Nucleus accumbens (tissue), 56 donors: ENCODE results near the gene AQP5.
"Not testable (repeated sequence)": the region's sequence is repeated elsewhere in the genome, so short reads cannot be mapped to it uniquely, and the experiment has no call there.

ENCODE experiments used
- DNase-seq, 56 donors: peaks; one replicate each; lab custom pipeline; 2025; lab: John Stamatoyannopoulos, UW

The AQP5 gene

DNA sequence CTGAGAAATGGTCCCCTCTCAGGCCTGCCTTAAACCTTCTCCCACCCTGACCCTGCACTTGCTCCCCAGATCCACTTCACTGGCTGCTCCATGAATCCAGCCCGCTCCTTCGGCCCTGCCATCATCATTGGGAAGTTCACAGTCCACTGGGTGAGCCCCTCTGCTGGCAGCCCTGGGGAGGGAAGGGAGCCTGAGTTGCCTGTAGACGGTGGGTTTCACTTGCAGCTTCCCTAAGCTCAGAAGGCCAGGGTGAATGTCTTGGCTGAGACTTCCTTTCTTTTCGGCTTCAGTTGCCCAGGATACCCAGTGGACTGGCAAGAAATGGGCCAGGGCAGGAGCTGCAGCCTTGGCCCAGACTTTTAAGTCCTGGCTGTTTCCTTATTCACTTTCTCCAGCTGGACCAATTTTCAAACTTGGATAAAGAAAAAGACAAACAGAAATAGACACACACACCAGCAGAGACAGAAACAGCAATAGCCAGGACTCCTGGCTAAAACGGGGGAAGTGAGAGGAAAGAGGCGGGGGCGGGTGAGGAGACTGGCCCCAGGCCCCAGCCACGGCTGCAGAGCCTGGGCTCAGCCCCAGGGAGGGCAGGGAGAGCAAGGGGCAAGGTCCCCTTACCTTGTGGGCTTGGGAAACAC lies 13.1 kb downstream of the AQP5 start:
- DNase-seq, result peak in 29 of 56 donors; percentile 16 to 73 (median 53)

DNA sequence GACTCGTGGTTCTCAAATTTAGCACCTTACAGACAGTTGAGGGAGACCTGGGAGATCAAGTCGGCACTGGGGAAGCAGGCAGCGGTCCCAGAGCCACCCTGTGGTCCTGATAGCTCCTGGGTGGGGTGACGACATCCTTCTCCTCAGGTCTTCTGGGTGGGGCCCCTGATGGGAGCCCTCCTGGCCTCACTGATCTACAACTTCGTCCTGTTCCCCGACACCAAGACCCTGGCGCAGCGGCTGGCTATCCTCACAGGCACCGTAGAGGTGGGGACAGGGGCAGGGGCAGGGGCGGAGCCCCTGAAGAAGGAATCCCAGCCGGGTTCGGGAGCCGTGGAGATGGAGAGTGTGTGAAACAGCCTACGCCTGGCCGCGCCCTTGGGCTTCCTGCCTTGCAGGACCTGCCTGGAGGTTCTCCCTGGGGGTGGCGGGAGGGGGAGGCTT lies 13.7 kb downstream of the AQP5 start:
- DNase-seq, result no peak

DNA sequence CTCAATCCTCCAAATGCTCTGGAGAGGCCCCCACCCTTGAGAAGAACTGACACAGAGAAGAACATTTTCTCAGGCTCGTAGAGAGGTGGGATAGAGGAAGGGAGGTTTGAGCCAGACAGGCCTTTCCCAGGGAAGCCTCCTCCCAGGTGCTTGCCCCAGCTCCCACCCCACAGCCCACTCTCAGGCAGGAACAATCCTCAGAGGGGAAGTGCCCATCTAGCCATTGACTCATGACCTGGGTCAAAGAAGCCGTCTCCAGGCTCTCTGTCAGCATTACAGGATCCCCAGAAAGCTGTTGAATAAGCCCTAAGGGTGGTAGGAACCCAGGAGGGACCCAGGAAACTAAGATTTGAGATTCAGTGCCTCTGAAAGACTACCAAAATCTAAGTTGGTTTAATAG lies 14.9 kb downstream of the AQP5 start:
- DNase-seq, result no peak

DNA sequence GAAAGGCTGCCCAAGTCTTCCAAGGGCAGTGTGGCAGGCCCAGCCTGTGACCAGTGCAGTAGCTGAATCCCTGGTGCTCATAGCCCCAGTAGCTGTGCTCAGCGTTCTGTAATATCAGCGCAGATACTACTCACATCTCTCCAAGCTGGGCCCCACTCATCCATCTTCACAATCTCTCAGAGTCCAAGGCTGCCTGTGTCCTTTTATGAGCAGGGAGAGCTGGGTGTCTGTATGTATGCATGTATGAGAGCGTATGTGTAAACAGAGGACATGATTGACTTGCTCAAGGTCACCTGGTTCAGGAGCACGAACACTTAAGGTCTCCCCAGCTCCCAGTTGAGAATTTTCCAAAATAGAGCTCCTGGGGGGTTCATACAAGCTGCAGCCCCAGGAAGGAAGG lies 16.5 kb downstream of the AQP5 start:
- DNase-seq, result no peak

DNA sequence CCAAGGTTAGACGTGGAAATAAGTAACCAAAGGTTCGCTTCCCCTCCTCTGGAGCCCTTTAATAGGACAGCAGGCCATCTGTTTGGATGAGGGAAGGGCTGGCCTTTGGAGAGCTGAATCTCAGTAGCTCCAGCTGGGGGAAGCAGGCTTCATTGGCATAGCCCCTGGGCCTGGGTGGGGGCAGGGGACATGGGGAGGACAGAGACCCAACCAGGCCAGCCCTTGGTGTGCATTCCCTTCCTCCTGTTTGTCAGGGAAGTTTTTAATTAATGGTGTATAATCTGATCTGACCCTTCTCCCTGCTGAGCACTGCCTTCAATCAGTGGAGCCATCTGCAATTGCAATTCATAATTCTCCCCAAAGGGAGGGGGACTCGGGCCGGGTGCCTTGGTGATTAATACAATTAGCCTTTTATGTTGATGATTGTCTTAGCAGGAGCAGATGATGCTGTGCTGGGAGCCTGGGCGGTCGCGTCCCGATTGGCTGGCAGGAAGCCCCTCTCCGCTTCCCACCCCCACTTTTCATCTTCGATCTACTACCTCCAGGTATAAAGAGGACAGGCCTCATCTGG lies 17.4 kb downstream of the AQP5 start:
- peak in 47 of 56 donors; percentile 27 to 82 (median 68) for DNase-seq

DNA sequence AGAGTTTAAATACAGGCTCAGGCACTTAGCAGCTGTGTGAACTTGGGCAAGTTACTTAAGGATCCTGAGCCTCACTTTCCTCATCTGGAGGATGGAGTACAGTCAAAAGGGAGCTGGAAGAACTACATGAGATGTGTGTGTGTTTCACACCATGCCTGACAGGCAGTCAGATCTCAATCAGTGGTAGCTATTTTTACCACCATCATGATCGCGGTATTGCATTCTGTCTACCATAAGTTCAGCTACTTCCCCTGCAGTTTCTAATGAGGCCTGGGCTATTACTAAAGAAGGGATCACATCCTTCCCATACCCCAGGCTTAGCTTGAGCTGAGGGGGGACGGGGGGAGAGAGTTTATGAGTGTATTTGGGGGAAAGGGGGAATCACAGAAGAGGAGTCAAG lies 18.1 kb downstream of the AQP5 start:
- no peak for DNase-seq

DNA sequence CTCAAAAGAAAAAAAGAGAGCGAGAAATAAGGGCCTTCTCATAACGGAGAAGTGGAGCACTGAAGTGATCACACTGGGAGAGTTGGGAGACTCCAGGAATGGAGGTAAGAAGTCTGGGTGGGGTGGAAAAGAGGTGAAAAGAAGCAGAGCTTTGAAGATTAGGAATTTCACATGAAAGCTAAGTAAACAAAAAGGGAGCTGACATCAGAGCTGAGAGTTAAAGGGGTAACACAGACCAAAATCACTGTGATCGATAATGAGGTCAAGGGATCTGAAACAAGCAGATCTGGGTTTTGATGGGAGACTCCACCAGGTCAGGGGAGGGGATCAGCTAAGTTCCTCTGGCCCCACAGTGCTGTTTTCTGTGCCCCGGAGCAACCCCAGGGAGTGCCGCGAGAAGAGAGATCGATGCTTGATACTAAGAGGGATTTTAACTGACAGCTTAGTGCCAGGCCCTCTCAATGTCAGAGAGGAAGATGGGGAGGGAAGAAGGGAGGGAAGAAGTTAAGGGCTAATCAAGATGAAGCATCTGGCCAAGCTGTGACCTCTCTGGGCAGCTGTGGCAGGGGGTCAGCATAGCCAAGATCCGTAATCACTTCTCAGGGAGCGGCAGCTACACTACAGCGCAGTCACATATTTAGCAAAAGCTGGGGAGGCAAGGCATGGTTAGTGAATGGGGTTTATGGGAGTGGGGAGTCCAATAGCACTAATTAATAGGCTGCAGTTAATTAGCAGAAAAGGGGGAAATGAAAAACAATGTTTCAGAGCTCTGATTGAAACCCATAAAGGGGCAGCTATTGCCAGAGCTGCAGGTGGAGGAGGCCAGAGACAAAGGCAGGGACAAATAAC lies 19.1 kb downstream of the AQP5 start:
- DNase-seq, result no peak

DNA sequence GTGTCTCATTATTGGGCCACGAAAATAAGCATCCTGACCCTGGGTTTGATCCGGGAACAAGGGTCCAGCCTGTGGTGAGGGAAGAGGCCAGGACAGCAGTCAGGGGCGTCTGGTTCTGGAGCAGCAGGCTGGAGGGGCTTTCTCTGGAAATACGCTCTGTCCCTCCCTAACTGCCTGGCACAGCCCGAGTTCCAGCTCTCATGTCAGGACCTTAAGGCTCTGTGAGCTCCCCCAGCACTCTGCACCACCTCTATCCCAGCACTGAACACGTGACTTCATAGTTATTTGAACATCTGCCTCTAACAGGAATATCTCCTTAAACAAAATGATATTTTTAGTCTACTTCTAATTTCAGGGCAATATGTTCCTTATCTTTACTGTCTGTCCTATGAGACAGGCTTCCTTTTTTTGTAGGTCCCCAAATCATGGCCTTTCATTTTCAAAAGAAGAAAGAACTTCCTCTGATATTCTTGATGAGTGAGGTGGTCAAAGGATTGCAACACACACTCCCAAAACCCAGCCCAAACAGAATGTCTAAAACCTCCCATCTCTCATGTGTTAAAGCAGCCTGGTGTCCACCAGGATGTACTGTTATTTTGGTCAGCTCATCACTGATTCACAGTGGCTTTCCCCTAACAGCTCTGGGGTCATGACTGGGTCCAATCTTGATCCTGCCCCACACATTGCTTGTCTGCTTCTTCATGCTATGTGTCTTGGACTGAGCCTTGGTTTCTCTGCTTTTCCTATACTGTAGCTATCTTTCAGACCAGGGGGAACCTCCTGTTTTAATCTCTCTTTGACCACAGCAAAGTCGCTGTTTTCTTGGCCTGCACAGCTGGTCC lies 20.8 kb downstream of the AQP5 start:
- DNase-seq, result no peak

DNA sequence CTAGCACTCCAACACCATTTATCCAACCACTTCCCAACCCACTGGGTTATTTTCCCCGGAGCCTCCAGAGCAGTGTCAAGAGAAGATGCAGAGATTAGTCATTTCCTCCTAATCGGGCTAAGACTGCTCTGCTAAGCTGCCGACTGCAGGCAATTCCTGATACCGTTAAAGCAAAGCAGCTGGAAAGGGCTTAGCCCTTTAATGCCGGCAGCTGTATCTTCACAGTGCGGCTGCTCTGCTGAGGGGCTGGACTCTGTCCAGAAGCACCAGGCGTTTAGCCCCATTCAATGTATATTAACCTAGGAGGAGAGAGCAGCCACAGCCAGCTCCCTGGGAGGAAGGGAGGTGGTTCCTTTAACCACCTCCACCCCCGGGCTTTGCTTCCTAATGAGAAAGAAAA lies 22.2 kb downstream of the AQP5 start:
- DNase-seq, result peak in 9 of 56 donors; percentile 25 to 57 (median 39)

DNA sequence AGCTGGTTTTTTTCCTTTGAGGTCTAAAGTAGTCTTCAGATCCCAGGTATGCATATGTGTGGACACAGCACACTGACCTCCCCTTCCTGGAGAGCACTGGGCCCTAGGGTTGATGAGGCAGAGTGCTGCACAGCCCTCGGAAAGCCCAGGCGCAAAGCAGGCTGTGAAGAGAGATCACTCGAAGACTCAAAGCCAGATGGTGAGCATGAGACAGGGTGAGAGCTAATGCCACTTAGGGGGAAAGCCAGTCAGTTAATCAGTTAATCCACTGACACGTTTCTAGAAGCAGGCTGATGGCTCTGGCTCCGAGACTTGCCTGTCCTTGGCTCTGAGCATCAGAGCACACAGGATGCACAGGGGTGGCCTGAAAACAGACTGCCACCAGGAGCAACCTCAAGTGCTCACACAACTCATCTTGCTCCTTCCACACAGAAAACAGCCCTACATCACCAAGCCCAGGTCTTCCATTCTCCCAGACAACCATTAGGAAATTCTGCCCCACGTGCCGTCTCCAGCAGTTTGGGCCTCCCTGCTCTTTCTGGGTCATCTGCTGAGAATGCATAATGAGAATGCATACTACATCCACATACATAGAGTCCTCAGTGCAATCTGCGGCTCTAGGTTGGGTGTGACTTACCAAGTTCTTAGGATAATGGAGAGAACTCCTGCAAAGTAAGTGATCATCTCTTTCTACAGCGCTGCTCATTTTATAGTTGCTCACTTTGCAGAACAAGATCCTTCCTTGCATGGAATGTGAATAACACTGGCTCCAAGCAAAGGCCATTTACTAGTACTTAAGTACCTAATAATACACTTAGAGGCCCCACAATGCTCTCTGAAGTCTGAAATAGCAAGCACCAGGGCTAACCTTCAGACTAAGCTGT lies 23.0 kb downstream of the AQP5 start:
- DNase-seq, result no peak

DNA sequence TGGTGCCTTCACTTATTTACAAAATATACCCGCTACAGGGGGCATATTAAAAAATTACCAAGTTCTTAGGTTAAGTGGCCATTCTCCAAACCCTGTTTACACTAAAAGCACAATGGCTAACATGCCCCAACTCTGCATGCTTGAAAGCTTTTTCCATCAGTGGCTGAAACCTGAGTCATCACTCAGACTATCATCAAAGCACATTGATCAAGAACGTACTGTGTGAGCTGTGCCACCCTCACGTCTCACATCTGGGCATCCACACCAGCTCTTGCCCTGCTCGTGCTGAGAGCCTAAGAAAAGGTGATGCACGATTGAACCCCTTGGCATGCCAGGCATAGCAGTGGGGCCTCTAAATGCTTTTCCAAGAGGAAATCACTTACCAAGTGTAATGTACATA lies 24.3 kb downstream of the AQP5 start:
- no peak for DNase-seq

DNA sequence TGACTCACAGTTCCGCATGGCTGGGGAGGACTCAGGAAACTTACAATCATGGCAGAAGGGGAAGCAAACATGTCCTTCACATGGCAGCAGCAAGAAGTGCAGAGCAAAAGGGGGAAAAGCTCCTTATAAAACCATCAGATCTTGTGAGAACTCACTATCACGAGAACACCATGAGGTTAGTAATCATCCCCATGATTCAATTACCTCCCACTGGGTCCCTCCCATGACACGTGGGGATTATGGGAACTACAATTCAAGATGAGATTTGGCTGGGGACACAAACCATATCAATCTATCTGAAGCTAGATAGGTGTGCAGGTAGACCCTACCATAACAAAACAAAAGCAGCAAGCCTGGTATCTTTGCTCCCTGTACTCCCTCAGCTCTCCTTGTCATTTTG lies 24.8 kb downstream of the AQP5 start:
- DNase-seq, result not testable (repeated sequence)

DNA sequence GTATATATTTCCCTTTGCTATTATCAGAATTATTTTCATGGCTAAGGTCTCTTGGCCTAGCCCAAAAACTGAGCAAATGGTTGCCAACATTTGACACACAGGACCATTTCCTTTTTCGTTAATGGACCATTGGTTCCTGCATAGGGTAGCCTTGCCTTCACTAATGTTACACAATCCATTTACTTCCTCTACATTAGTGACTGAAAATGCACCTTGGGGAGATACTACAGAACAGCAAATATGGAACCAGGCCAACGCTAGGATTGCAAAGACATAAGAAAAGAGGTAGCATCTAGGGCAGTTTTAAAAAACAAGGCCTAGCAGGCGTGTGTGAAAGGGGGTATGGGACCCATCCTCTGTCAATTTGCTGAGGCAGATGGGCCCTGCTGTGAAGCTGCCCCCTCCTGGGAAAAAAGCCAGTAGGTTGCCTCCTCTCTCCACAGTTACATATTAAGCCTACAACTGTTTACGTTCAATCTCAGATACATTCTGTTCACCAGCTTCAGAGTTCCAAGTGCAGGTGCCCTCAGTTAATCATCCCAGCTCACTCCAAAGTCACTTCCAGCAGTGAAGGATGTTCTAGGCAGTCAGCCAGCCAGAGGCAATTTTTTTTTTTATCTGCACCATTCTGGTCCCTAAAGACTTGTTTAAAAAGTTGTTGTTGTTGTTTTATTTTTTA lies 26.1 kb downstream of the AQP5 start:
- no peak for DNase-seq

DNA sequence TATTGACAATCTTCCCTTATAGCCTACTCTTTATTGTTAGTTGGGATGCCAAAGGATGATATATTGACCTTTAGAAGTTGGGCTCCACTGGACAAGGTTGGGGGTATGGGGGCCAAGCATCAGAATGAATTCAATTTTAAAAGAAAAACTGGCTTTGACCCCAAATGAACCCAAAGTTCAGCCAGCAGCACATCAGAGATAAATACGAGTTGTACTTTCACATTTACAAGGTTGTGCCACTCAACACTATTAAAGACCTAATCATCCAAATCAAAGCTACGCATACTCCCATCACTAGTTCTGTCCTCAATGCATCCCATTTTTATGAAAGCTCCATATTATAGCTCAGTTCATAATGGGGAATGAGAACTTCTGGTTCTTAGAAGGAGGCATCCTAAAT lies 27.7 kb downstream of the AQP5 start:
- DNase-seq, result not testable (repeated sequence)

DNA sequence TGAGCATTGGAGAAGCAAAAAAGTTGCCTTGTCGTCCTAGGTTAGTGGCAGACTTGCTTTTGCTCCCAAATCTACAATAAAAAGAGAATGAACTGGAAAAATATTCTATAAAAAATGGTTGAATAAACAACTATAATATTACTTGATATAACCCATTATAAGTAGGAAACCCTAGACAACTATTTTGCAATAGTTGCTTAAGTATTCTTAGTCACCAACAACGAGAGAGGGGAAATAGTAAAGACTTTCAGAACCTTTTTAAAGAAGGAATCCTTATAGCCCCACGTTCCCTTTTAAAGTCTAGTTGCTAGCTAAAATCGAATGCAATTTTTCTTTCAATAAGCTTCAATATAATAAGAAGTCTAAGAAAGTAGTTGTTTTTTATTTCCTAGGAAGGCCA lies 28.6 kb downstream of the AQP5 start:
- DNase-seq, result no peak

DNA sequence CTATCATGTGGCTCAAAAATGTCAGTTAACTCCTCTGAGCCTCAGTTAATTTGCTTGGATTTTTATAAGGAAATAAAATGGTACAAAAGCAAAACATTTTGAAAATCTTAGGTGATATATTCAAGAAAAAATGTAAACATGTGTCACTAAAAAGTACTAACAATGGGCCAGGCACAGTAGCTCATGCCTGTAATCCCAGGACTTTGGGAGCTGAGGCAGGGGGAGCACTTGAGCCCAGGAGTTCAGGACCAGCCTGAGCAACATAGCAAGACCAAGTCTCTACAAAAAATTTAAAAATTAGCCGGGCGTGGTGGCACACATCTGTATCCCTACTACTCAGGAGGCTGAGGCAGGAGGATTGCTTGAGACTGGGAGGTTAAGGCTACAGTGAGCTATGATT lies 36.8 kb downstream of the AQP5 start:
- DNase-seq, result no peak

DNA sequence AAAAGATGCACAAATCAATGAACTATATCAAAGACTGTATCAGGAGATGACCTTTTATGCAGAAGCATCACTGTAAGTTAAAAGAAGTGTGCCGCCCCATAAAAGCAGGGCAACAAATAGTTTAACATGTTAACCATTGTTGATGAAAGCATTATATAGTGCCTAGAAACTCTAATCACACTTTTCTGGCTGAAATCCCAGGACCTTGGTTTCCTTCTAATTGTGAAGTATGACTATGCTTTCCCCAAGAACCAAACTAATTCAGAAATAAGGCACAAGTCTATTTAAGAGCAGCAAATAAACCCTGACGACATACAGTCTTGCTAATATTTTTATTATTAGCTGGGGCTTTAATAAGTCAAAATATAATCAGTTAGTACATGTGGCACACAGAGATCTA lies 41.9 kb downstream of the AQP5 start:
- DNase-seq, result no peak

DNA sequence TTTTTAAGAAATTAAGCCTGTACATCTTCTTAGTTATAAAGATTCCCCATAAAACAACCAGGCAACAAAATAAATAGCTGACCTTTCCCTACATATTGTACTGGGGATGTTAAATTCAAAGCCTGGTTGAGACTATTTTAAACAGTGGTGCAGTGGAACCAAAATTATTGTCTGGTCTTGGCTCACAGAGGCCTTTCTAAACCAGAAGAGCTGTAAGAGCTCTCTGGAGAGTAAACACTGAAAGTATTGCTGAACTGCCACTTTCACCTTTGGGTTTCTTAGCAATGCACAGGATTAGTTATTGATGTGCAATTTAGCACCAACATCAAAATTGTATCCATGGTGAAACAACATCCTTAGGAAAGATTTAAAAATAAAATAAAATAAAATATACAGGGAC lies 43.0 kb downstream of the AQP5 start:
- no peak for DNase-seq

DNA sequence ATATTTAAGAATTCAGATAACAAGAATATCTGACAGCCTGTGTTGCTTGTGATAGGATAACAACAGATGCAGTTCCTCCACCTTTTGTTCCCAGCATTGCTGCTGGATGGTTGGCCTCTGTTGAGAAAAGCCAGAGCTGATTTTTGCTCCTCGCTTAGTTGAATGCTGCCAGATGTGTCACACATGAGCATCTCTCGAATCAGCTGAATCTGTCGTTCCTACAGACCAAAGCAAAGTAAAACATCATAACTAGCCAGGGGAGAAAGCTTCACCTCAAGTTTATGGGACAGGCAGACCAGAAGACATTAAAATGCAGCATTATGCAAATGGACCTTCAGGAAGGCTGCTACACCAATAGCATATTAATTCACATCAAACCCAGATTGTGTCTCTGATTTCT lies 43.5 kb downstream of the AQP5 start:
- DNase-seq, result peak in 12 of 56 donors; percentile 6 to 48 (median 16)
